Urinary bladder (tissue), 4 donors: Measurements from ENCODE around the gene SORCS2. TPM values are rescaled to one million over a fixed set of nuclear protein-coding genes. Genes with fewer than 3 reads are reported as not detected.

Experiments
- DNase-seq: peaks from one replicate; pipeline ENCODE4 v3.0.0-alpha.2; 2015; ENCODE audit errors: extremely low spot score
- H3K27ac ChIP-seq: one replicate; pipeline ENCODE4 v1.5.1; 2013; ENCODE audit warnings: low read depth, mild to moderate bottlenecking, moderate library complexity
- H3K36me3 ChIP-seq: one replicate; pipeline ENCODE4 v1.6.1; 2013; ENCODE audit warnings: mild to moderate bottlenecking, moderate library complexity; ENCODE audit not compliant: insufficient read depth
- H3K4me1 ChIP-seq: one replicate; pipeline ENCODE4 v1.6.1; 2013; ENCODE audit warnings: mild to moderate bottlenecking, moderate library complexity; ENCODE audit not compliant: insufficient read depth
- H3K4me3 ChIP-seq: one replicate; pipeline ENCODE4 v1.5.1; 2013; ENCODE audit warnings: low read depth, low read length
- WGBS: extraction: QIAGEN DNeasy Blood & Tissue Kit; methylation state at CpG from one replicate; pipeline ENCODE4 v1.1.7; 2013; 5-methylcytosine and 5-hydroxymethylcytosine counted together
- polyA plus RNA-seq: library from polyadenylated mRNA; stranded (reverse); fragments of 200-250 nt; gene quantifications from one replicate; pipeline ENCODE4 v1.2.3, GENCODE V29; 2013
- total RNA-seq: library from RNA; depleted of rRNA; stranded (reverse); fragments of >200 nt; gene quantifications from one replicate; pipeline ENCODE4 v1.2.3, GENCODE V29; 2014
- donor health status: healthy with polysubstance abuse.
- donor health status: healthy.

Gene SORCS2
- total and polyA plus RNA-seq, 2 donors = 5.3 to 10.8 TPM

DNA sequence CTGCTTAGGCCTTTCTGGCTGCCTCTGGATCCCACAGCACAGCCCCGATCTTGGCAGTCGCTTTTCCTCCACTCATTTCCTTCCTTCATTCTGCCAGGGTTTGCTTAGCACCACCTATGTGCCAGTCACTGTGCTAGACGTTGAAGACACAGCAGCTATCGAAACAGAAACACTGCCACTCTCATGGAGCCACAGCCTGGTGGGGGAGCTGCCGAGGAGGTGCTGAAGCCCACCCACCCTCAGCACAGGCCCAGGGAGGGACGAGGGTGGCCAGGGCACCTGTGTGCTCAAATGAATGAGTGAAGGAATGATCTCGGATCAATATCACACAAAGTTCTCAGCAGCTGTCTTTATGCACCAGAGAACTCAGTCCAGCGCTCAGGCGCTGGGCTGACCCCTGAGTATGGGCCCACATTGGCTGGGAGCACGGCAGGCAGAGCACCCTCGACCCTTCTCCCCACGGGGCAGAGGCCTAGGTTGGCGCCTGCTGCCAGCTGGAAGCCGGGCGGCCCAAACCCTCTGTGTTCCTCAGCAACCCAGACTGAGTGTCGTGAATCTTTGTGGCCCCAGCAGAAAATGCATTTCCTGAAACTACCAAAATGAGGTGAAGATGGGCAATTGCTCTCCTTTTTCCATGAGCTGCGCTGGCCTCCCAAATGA lies 108.9 kb downstream of the SORCS2 start:
- Histone ChIP-seq H3K27ac (no peak overlapping the region), H3K4me3 (no peak overlapping the region), H3K4me1 (no peaks in the 10 kb centered on the region), H3K36me3 (no peaks in the 10 kb centered on the region)
- DNase-seq = no peak
- 88% methylated on average over 17 of the region's 17 CpGs for WGBS

DNA sequence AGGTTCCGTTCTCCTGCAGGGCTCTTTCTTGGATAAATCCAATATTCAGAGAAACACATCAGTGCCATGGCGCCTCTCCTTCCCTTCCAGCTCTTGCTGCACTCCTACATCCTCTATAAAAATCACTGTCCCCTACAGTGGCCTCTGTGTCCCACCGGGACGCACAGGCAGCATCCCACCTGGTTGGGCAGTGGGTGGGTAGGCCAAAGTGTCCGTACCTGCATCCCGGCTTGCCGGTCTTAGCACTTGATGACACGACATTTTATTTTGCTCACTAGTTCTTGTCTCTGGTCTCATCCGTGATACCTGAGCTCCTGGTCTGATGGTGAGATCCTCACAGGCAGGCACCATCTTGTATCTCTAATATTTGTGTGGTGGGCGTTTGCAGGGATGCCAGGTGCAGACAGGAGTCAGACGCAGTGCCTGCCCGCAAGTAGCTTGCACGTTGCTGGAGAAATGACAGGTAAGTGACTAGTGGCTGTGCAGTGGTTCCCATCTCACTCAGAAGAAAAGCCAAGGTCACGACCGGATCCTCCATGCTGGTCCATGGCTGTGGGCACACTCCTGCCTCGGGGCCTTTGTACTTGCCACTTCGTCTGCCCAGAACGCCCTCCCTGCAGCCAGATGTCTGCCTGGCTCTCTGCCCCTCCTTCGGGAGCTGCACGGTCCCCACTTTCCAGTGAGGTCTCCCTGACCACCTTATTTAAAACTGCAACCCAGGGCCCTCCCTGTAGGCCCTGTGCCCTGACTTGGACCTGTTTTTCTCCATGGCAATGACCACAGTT lies 109.7 kb downstream of the SORCS2 start:
- Histone ChIP-seq H3K36me3 (no peaks in the 10 kb centered on the region), H3K4me3 (no peak overlapping the region), H3K4me1 (no peaks in the 10 kb centered on the region), H3K27ac (no peak overlapping the region)
- WGBS = 91% methylated on average over 20 of the region's 20 CpGs
- DNase-seq = no peak

DNA sequence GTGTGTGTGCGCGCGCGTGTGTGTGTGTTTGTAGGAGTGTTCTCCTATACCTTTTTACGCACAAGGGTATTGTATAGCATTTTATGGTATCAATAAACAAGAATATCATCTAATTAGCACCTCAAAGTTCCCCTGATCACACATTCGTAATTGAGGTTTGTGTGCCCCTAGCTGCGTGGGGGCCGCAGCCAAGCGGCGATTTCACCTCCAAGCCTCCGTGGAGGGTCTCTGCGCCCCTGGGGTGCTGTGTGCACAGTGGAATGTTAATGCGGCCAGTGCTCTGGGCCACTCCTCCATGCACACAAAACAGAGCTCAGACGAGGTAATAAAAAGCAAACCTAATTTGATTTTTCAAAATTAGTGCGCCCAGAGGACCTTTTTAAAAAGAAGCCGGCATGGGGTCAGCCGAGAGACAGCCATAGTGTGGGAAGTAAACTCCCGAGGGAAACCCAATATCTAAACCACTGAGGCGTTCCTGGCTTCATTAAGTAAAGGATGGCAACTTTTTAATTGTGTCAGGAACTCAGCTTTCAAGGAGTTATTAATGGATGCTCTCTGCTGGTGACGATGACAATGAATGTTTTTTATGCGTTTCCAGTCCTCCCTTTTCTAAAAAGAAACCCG lies 110.6 kb downstream of the SORCS2 start:
- 76% methylated on average over 22 of the region's 22 CpGs for WGBS
- no peak for DNase-seq
- Histone ChIP-seq H3K36me3 (no peaks in the 10 kb centered on the region), H3K4me3 (no peak overlapping the region), H3K4me1 (no peaks in the 10 kb centered on the region), H3K27ac (no peak overlapping the region)

DNA sequence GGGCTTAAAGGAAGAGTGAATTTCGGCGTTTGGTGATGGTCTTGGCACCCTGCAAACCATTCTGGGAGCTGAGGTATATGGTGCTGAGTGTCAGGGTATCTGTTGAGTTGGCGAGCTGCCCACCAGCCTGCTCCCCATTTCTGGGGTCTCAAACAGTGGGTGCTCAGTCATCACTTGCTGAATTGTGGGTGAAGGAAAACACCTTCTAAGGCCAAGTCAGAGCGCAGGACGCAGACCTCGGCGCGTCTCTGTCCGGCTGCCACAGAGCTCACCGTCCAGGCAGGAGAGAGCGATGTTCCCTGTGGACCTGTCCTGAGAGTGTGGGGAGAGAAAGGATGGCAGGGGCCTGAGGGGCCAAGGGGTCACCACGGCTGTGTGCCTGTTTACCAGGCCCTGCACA lies 111.2 kb downstream of the SORCS2 start:
- 94% methylated on average over 12 of the region's 12 CpGs for WGBS
- Histone ChIP-seq H3K4me3 (no peak overlapping the region), H3K27ac (no peak overlapping the region), H3K36me3 (no peaks in the 10 kb centered on the region), H3K4me1 (no peaks in the 10 kb centered on the region)
- DNase-seq = no peak

DNA sequence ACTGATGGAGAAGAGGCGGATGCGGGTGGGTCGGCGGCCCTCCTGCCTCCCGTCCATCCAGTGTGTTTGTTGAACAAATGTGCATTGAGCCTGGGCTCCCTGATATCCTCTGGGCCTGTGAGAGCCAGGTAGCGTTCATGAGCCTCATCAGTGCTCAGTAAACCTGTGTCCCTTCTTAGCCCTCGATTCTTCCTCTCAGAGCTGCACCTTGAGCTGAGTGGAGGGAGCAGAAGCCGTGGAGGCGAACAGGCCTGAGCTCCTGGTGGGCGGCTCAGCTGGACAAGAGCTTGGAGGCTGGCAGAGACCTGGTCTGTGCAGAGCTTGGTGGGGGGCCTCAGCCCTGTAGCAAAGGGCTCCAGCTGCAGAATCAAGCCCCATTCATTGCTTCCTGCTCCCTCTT lies 112.1 kb downstream of the SORCS2 start:
- DNase-seq = no peak
- Histone ChIP-seq H3K27ac (no peak overlapping the region), H3K4me3 (no peak overlapping the region), H3K36me3 (no peaks in the 10 kb centered on the region), H3K4me1 (no peaks in the 10 kb centered on the region)
- WGBS = 90% methylated on average over 10 of the region's 10 CpGs

DNA sequence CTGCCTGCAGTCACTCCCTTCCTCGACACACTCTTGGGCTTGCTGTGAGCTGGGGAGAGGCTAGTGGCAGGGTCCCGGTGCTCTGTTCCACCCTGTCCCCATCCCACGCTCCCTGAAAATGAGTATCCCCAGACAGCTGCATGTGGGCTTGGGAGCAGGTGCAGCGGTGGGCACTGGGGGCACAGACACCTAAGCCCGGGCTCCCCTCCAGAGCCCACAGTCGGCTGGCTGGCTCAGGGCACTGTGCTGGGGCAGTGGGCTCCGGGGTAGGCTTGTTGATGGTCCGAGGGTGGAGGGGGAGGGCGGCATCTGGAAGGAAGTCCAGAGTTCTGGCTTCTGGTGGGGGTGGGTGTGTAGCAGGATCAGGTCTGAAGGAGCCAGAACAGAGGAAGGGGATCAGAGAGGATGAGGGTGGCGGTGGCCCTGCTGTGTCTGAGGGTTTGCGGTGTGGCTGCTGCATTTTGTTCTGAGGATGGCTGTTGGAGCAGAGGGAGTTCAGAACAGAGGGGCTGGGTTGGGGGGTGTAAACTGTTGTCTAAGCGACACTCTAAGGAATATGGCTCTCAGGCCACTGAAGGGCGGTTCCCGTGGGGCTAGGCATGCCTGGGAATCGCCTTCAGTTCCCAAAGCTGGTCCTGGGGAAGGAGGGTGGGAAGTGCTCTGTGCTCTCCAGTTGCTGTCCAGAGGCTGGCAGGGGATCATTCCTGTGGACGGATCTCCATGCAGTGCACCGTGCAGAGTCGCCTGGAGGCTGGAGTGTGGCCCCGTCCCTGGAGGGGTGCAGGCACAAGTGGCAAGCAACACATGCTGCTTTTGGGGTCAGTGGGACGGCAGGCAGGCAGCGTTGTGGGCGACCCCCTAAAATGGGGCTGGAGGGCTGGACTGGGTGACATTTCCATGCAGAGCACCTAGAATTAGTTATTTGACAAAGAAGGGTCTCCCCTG lies 114.0 kb downstream of the SORCS2 start:
- Histone ChIP-seq H3K4me1 (no peaks in the 10 kb centered on the region), H3K36me3 (no peaks in the 10 kb centered on the region), H3K27ac (no peak overlapping the region), H3K4me3 (no peak overlapping the region)
- 85% methylated on average over 22 of the region's 22 CpGs for WGBS
- DNase-seq = no peak

DNA sequence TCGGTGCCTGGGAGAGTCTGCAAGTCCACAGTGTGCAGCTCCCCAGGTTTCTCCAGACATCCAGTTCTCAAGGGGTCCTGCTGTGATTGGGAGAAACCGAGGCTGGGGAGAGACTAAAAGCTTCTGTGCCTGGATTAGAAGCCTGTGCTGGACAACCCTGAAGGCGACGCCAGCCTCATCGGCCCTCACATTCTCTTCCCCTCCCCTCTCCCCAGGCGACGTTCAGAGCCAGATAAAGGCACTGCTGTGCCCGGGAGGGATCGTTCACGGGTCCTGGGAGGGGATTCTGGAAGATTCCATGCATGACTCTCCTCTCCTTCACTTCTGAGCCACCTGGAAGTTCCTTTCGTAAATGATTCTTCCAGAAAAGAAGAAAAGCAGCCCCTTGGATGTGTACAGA lies 114.6 kb downstream of the SORCS2 start:
- DNase-seq = no peak
- Histone ChIP-seq H3K4me1 (no peaks in the 10 kb centered on the region), H3K27ac (no peak overlapping the region), H3K36me3 (no peaks in the 10 kb centered on the region), H3K4me3 (no peak overlapping the region)
- 79% methylated on average over 11 of the region's 11 CpGs for WGBS

DNA sequence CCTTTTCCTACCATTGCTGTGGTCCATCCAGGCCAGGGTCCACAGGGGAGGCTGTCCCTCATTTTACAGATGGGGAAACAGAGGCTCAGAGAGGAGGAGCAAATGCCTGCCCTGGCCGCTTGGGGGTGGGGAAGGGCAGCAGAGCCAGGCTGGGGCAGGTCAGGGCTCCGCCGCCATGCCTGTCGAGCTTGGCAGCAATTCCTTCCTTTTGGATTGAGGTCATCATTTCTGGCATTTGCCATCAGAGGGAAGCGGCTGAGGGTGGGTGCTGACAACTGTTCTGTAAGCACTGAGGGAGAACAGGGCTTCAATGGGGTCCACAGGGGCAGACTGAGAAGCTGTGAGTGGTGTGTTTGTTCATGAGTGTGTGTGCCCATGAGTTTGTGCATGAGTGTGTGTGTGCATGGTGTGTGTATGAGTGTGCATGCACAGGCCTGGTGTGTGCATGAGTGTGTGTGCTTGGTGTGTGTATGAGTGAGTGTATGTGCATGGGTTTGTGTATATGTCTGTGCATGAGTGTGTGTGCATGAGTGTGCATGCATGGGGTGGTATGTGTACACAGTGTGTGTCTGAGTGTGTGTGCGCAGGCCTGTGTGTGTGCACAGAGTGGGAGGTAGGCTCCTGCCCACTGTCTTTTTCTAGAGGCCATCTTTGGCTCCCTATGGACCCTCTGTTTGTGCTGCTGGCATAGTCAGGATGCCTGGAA lies 115.2 kb downstream of the SORCS2 start:
- Histone ChIP-seq H3K27ac (no peak overlapping the region), H3K36me3 (no peaks in the 10 kb centered on the region), H3K4me1 (no peaks in the 10 kb centered on the region), H3K4me3 (no peak overlapping the region)
- WGBS = 77% methylated on average over 6 of the region's 6 CpGs
- DNase-seq = no peak

DNA sequence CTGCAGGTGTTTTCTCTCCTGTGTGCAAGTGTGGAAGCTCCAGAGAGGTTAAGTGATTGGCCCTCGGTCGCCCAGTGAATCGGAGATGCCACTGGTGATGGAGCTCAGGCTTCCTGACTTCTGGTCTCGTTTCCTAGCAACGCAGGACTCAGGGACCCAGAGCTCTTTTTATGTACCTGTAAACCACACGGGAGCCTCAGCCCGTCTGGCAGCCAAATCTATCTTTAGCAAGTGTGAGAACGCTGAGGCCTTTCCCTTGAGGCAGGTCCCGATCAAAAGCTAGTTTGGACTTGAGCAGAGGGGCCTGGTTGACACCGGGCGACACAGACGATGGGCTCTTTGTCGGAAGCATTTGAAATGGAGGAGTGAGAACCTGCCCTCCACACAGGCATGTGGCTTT lies 116.8 kb downstream of the SORCS2 start:
- WGBS = 75% methylated on average over 13 of the region's 13 CpGs
- Histone ChIP-seq H3K36me3 (no peaks in the 10 kb centered on the region), H3K4me1 (no peaks in the 10 kb centered on the region), H3K4me3 (no peak overlapping the region), H3K27ac (no peak overlapping the region)
- DNase-seq = no peak

DNA sequence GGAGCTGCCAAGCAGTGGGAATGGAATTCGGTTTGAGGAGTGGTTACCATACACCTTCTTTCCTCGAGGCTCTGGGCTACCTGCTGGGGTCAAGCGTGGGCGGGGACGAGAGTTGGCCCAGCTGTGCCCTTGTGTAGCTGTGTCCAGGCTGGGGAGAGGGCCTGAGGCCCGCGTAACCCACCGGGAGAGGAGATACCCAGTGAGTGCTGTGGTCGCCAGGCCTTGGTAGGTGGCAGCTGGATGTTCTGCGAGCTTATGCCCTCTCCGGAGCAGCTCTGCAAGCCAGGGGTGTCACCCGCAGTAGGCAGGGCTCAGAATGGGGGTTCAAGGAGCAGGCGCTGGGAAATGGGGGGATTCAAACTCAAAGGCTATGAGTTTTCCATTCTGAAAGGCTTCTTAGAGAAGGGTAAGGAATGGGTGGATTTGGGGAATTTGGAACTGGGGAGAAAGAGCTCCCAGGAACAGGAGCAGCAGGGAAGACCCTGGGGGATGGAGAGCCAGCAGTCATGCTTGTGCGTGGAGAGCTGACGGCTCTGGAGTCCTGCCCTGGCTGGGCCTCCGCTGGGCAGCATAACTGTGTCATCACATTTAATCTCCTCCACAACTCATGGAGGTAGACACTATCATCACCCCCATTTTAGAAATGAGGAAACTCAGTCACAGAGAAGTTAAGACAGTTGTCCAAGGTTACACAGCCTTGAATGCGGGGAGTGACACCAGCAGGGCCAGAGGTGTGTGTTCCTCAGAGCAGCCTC lies 117.5 kb downstream of the SORCS2 start:
- Histone ChIP-seq H3K4me1 (no peaks in the 10 kb centered on the region), H3K36me3 (no peaks in the 10 kb centered on the region), H3K27ac (no peak overlapping the region), H3K4me3 (no peak overlapping the region)
- DNase-seq = no peak
- 86% methylated on average over 17 of the region's 17 CpGs for WGBS

DNA sequence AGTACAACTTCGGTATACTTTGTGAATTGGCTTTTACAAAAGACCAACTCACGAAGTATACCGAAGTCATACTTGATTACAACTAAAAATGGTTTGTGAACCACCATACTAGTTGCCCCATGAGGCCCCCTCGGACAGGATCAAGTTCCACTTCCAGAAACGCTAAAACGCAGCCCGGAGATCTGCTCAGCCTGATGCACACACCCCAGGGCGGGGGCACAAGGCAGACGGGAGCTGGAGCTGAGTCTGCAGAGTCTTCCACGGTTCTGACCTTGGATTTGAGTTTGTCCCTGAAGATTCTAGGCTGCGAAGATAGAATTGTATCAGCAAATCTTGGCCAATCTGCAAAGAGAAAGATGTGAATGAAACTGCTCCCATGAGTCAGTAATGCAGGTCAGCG lies 118.1 kb downstream of the SORCS2 start:
- 59% methylated on average over 12 of the region's 12 CpGs for WGBS

DNA sequence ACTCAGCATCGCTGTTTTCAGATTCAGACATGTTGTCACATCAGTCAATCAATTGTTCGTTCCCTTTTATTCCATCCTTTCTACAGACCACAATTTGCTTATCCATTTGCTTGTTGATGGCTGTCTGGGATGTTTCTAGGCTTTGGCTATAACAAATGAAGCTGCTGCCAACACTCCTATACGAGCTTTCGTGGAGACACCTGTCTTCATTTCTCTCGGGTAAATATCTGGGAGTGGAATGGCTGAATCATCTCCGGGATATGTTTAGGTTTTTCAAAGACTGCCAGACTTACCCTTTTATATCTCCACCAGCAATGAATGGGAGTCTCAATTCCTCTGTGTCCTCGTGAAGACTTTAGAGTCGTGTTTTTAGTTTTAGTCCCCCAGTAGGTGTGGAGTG lies 118.9 kb downstream of the SORCS2 start:
- no peaks in the 10 kb centered on the region for H3K4me1 ChIP-seq
- no peak for DNase-seq
- 80% methylated on average over 8 of the region's 8 CpGs for WGBS
- no peak overlapping the region for H3K27ac ChIP-seq
- H3K4me3 ChIP-seq = no peak overlapping the region
- no peaks in the 10 kb centered on the region for H3K36me3 ChIP-seq

More for the DNA sequence above, 118.1 kb downstream of the SORCS2 start:
- H3K27ac ChIP-seq = no peak overlapping the region
- H3K4me3 ChIP-seq = no peak overlapping the region
- no peaks in the 10 kb centered on the region for H3K4me1 ChIP-seq
- H3K36me3 ChIP-seq = no peaks in the 10 kb centered on the region
- no peak for DNase-seq
